HCT116 (cell line): ENCODE data around the gene WWP2. TPM values are rescaled to one million over a fixed set of nuclear protein-coding genes. Genes with fewer than 3 reads are reported as not detected.

Source experiments
- ATAC-seq: fragments of 200-7000 bp; cut with Tn5 transposase; 2 replicates; pipeline ENCODE4 v1.9.1; 2020; ENCODE audit warnings: mild to moderate bottlenecking, moderate library complexity
- BruUV-seq: library from RNA; stranded (reverse); fragments of 400-500 nt; replicated peaks from 2 replicates; lab custom pipeline; 2021; lab: Mats Ljungman, UMichigan
- CTCF ChIA-PET: fragments of 300-600 bp; sonication (Branson Sonifier 250); formaldehyde crosslinking; loops from one replicate; lab custom pipeline; 2021; ENCODE audit warnings: antibody characterized with exemption; lab: Charles Lee
- POLR2A ChIA-PET: fragments of 300-600, 350-600 bp; sonication (Branson Sonifier 250); formaldehyde crosslinking; loops from one replicate; lab custom pipeline; 2021; ENCODE audit warnings: antibody characterized with exemption; lab: Charles Lee
- RAD21 ChIA-PET, 2 experiments: fragments of 300-600 bp; sonication (Branson Sonifier 250); formaldehyde crosslinking; loops; one replicate each; lab custom pipeline; 2023; ENCODE audit warnings: low total read pairs in 2 of 2; ENCODE audit not compliant: uncharacterized antibody in 2 of 2, unreplicated experiment in 2 of 2, low non-redundant PET in 1 of 2; lab: Charles Lee
- DNase-seq: peaks from one replicate; pipeline ENCODE4 v3.0.0-alpha.2; 2010; ENCODE audit warnings: low read depth, low spot score
- H2AFZ ChIP-seq: fragments of 200-600 bp; shearing (Covaris generic), sonication (generic); 2 replicates; pipeline ENCODE4 v1.6.1; 2017; ENCODE audit warnings: low read depth, mixed run types, mixed read lengths, antibody characterized with exemption, low read length; ENCODE audit not compliant: poor library complexity, severe bottlenecking
- H3K27ac ChIP-seq: 2 replicates; pipeline ENCODE4 v1.5.1; 2012; ENCODE audit warnings: low read depth, low read length
- H3K27me3 ChIP-seq: fragments of 200-600 bp; sonication (generic); 2 replicates; pipeline ENCODE4 v1.6.1; 2016; ENCODE audit warnings: mixed run types, low read length, mixed read lengths; ENCODE audit not compliant: insufficient read depth
- H3K36me3 ChIP-seq, 2 experiments: fragments of 200-500 bp in 1 of 2; fragments of 200-600 bp in 1 of 2; sonication (Bioruptor generic) in 1 of 2; sonication (generic) in 1 of 2; 2 replicates each; pipeline versions ENCODE4 v1.5.1 to v1.6.1; 2014 to 2016; ENCODE audit warnings: low read length in 2 of 2, inconsistent platforms in 1 of 2, mixed read lengths in 1 of 2, mixed run types in 1 of 2; ENCODE audit not compliant: insufficient read depth in 2 of 2, control insufficient read depth in 1 of 2
- H3K4me1 ChIP-seq, 2 experiments: fragments of 200-600 bp in 1 of 2; sonication (generic) in 1 of 2; 2 replicates each; pipeline versions ENCODE4 v1.5.1 to v1.6.1; 2012 to 2017; ENCODE audit warnings: low read length in 2 of 2, inconsistent platforms in 1 of 2, mild to moderate bottlenecking in 1 of 2, mixed read lengths in 1 of 2, mixed run types in 1 of 2, moderate library complexity in 1 of 2; ENCODE audit not compliant: insufficient read depth in 2 of 2, control insufficient read depth in 1 of 2
- H3K4me2 ChIP-seq: fragments of 200-600 bp; sonication (generic); 2 replicates; pipeline ENCODE4 v1.6.1; 2017; ENCODE audit warnings: mixed run types, low read length, mixed read lengths
- H3K4me3 ChIP-seq, 2 experiments: fragments of 200-600 bp in 1 of 2; sonication (generic) in 1 of 2; replicated peaks in 1 of 2; 2 replicates each; pipeline ENCODE4 v1.5.1; 2011 to 2016; ENCODE audit warnings: low read length in 2 of 2, control low read depth in 1 of 2, low read depth in 1 of 2, mild to moderate bottlenecking in 1 of 2, mixed read lengths in 1 of 2, mixed run types in 1 of 2
- H3K79me2 ChIP-seq: fragments of 200-600 bp; sonication (generic); 2 replicates; pipeline ENCODE4 v1.6.1; 2017; ENCODE audit warnings: mild to moderate bottlenecking, mixed run types, low read length, moderate library complexity, mixed read lengths; ENCODE audit not compliant: insufficient read depth
- H3K9ac ChIP-seq: fragments of 200-600 bp; sonication (generic); 2 replicates; pipeline ENCODE4 v1.6.1; 2016; ENCODE audit warnings: low read length, mixed read lengths
- H3K9me2 ChIP-seq: fragments of 200-600 bp; sonication (generic), shearing (Covaris generic); 2 replicates; pipeline ENCODE4 v1.6.1; 2017; ENCODE audit warnings: mixed run types, mild to moderate bottlenecking, moderate library complexity; ENCODE audit not compliant: insufficient read depth
- H3K9me3 ChIP-seq, 2 experiments: fragments of 200-500 bp in 1 of 2; fragments of 200-600 bp in 1 of 2; sonication (Bioruptor generic) in 1 of 2; sonication (generic) in 1 of 2; 2 replicates each; pipeline ENCODE4 v1.6.1; 2014 to 2017; ENCODE audit warnings: low read length in 2 of 2, mixed read lengths in 2 of 2, inconsistent platforms in 1 of 2, low read depth in 1 of 2, mild to moderate bottlenecking in 1 of 2, mixed run types in 1 of 2, moderate library complexity in 1 of 2; ENCODE audit not compliant: control insufficient read depth in 1 of 2, insufficient read depth in 1 of 2
- H4K20me1 ChIP-seq: fragments of 200-600 bp; sonication (generic), shearing (Covaris generic); 2 replicates; pipeline ENCODE4 v1.6.1; 2017; ENCODE audit warnings: mixed run types, mild to moderate bottlenecking, moderate library complexity; ENCODE audit not compliant: insufficient read depth
- CBX3 ChIP-seq: IDR thresholded peaks from 2 replicates; pipeline ENCODE4 v1.6.1; 2012; ENCODE audit warnings: low read depth
- CTCF ChIP-seq, 3 experiments: fragments of 200-600 bp in 1 of 3; sonication (generic) in 1 of 3; IDR thresholded peaks in 2 of 3; conservative IDR thresholded peaks in 1 of 3; 2 replicates each; pipeline ENCODE4 v1.5.1; 2012 to 2017; ENCODE audit warnings: low read depth in 2 of 3, low read length in 2 of 3, antibody characterized with exemption in 1 of 3, borderline replicate concordance in 1 of 3, control low read depth in 1 of 3, mild to moderate bottlenecking in 1 of 3, mixed read lengths in 1 of 3, mixed run types in 1 of 3, moderate library complexity in 1 of 3; ENCODE audit not compliant: insufficient read depth in 1 of 3
- MAX ChIP-seq: IDR thresholded peaks from 2 replicates; pipeline ENCODE4 v1.6.1; 2012
- POLR2A ChIP-seq: IDR thresholded peaks from 2 replicates; pipeline ENCODE4 v1.7.0; 2011; ENCODE audit warnings: borderline replicate concordance; ENCODE audit not compliant: insufficient read depth, insufficient read length; ENCODE audit errors: extremely low read depth
- POLR2AphosphoS5 ChIP-seq: IDR thresholded peaks from 2 replicates; pipeline ENCODE4 v1.6.1; 2011; ENCODE audit warnings: mild to moderate bottlenecking, low read depth, low read length, moderate library complexity
- SIN3A ChIP-seq: IDR thresholded peaks from 2 replicates; pipeline ENCODE4 v1.6.1; 2012; ENCODE audit warnings: low read depth
- SP1 ChIP-seq: IDR thresholded peaks from 2 replicates; pipeline ENCODE4 v1.6.1; 2012; ENCODE audit warnings: low read depth
- TCF7L2 ChIP-seq: IDR thresholded peaks from 2 replicates; pipeline ENCODE4 v1.7.0; 2011; ENCODE audit warnings: borderline replicate concordance, inconsistent platforms; ENCODE audit not compliant: insufficient read depth, insufficient read length; ENCODE audit errors: extremely low read depth
- YY1 ChIP-seq: IDR thresholded peaks from 2 replicates; pipeline ENCODE4 v1.6.1; 2011; ENCODE audit warnings: low read length, low read depth, moderate library complexity, mild to moderate bottlenecking; ENCODE audit not compliant: insufficient replicate concordance; ENCODE audit errors: extremely low read depth
- ZFX ChIP-seq: fragments of 450-650 bp; IDR thresholded peaks from 2 replicates; pipeline ENCODE4 v1.6.1; 2017
- intact Hi-C: fragments of 100-400 bp; cut with micrococcal nuclease; formaldehyde crosslinking; loops from 2 replicates; pipeline ENCODE4 v1.10.0; 2022
- total RNA-seq: library from RNA; stranded (reverse); gene quantifications from one replicate; pipeline ENCODE4 v1.2.1, GENCODE V29; 2021; ENCODE audit not compliant: unreplicated experiment
- TF ChIP-seq, protein P1 (sequence below): IDR thresholded peaks from 2 replicates; pipeline ENCODE4 v1.6.1; 2012; ENCODE audit warnings: low read depth

The WWP2 gene
- total RNA-seq, 1 experiment from 2014 or later: 44.2 TPM

DNA sequence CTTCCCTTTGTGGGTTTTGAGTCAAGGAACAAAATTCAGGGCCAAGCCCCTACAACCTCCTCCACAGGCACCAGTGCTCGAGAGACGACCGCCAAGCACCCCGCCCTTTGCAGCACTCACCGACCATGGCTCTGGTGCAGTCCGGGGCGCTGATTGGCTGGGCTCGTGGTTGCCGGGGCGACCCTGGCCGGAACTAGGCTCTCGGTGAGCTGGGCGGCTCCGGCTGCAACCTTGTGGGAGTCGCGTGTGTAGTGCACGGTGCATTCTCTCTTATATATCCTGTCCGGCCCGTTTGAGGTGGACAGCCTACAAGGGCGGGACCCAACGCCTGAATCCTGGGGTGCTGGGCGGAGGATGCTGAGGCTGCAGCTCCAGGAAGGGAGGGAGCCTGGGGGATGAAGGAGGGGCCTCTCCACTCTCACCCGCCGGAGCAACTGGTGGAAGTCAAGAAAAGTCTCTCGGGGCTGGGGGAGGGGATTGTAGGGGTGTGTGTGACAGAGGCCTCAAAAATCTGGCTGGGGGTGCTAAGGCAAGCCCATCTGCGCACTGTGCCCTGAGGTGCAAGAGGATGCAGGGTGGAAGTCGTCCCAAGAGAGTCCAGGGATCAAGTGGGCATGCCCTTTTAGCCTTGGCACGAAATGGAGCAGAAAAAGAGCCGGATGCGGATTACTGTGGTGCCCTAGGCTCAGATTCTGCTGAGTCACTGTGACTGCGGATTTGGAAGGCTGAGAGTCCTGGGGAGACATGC is 35.6 kb upstream of the WWP2 start, which contains the start of gene NQO1:
TSS of gene NQO1 (minus strand) at position 248 of the 748 bp plus-strand sequence. CDS start at position 127, 121 bp downstream.
- ATAC-seq (peak; percentile 89), DNase-seq (peak; percentile 92)
- peak; percentile 80 for TF ChIP-seq SP1
- TF ChIP-seq YY1: peak; percentile 55
- peak; percentile 72 for TF ChIP-seq TCF7L2
- TF ChIP-seq CBX3: 0 out of 2 replicates have a peak, but pooled peaks have one; percentile 26
- TF ChIP-seq, protein P1, sequence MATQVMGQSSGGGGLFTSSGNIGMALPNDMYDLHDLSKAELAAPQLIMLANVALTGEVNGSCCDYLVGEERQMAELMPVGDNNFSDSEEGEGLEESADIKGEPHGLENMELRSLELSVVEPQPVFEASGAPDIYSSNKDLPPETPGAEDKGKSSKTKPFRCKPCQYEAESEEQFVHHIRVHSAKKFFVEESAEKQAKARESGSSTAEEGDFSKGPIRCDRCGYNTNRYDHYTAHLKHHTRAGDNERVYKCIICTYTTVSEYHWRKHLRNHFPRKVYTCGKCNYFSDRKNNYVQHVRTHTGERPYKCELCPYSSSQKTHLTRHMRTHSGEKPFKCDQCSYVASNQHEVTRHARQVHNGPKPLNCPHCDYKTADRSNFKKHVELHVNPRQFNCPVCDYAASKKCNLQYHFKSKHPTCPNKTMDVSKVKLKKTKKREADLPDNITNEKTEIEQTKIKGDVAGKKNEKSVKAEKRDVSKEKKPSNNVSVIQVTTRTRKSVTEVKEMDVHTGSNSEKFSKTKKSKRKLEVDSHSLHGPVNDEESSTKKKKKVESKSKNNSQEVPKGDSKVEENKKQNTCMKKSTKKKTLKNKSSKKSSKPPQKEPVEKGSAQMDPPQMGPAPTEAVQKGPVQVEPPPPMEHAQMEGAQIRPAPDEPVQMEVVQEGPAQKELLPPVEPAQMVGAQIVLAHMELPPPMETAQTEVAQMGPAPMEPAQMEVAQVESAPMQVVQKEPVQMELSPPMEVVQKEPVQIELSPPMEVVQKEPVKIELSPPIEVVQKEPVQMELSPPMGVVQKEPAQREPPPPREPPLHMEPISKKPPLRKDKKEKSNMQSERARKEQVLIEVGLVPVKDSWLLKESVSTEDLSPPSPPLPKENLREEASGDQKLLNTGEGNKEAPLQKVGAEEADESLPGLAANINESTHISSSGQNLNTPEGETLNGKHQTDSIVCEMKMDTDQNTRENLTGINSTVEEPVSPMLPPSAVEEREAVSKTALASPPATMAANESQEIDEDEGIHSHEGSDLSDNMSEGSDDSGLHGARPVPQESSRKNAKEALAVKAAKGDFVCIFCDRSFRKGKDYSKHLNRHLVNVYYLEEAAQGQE: no peak
- TF ChIP-seq POLR2A: peak; percentile 86
- TF ChIP-seq POLR2AphosphoS5: peak; percentile 97
- TF ChIP-seq ZFX: peak; percentile 17; the same call in 1 of the 2 replicates
- TF ChIP-seq SIN3A: peak; percentile 90
- TF ChIP-seq MAX: peak; percentile 94
- no peak for TF ChIP-seq CTCF (IDR thresholded peaks at IDR 0.05 in 2 of 3, conservative IDR thresholded peaks at IDR 0.05 in 1 of 3; ENCODE audit: borderline replicate concordance in 1 of 3, insufficient read depth in 1 of 3, low read depth in 2 of 3, low read length in 2 of 3)
- Histone ChIP-seq H3K9me3 (no peaks in the 10 kb centered on the region), H3K36me3 (peaks cover 0 to 10% of the 10 kb centered on the region in 2 experiments; a peak in 1 of 4 replicates), H3K9ac (peak within 1 kb of the TSS; percentile 86), H3K4me1 (peaks cover 34 to 66% of the 10 kb centered on the region in 2 experiments), H3K9me2 (no peaks in the 10 kb centered on the region), H3K79me2 (peaks cover 56% of the 10 kb centered on the region), H2AFZ (no peak within 1 kb of the TSS), H3K4me3 (peak within 1 kb of the TSS; percentile 94 to 96), H4K20me1 (no peaks in the 10 kb centered on the region), H3K4me2 (peak within 1 kb of the TSS; percentile 81), H3K27ac (peak within 1 kb of the TSS; percentile 89), H3K27me3 (no peaks in the 10 kb centered on the region)
- no TSS peak for BruUV-seq
- CTCF ChIA-PET: interaction anchor here (1.4 to 5.5 kb wide), 2 partner anchors 28 to 331 kb away, joined by 3 to 22 read pairs; partner anchors contain the start of gene NOB1
- POLR2A ChIA-PET: interaction anchor here (0.8 to 2.2 kb wide), 15 partner anchors 9 to 990 kb away, joined by 3 to 13 read pairs (median 4); partner anchors contain the start of genes CDH1, NOB1 and WWP2
- intact Hi-C loops: loop anchor here (2.0 kb wide), 1 partner anchor 28 kb away; the partner anchor contains the start of gene NOB1
- RAD21 ChIA-PET: no interaction called here
